DOHH2 (cell line): ENCODE measurements around the gene OPN4.

Experiments
- CTCF ChIP-seq: fragments of 200-600 bp; sonication (generic); IDR thresholded peaks from one replicate; pipeline ENCODE4 v1.5.1; 2014; ENCODE audit warnings: antibody characterized with exemption, mild to moderate bottlenecking, low read depth, low read length; ENCODE audit not compliant: poor library complexity, severe bottlenecking
- EZH2phosphoT487 ChIP-seq: fragments of 200-600 bp; sonication (generic); IDR thresholded peaks from 2 replicates; pipeline ENCODE4 v1.6.1; 2017; ENCODE audit warnings: borderline replicate concordance, mild to moderate bottlenecking, antibody characterized with exemption, low read length, moderate library complexity, mixed read lengths

- no peak for TF ChIP-seq CTCF
- TF ChIP-seq EZH2phosphoT487, result no peak
Observed at GRCh38 chr10:86632951-86633350, 21.4 kb upstream of the OPN4 start.
